ENCODE results near the gene GPR42.

The GPR42 gene

GRCh38 chr19:35329323-35329722 lies 41.5 kb upstream of the GPR42 start (continued):
- TF ChIP-seq HOXA7 (CRISPR knock-in tag; IDR thresholded peaks at IDR 0.05; ENCODE audit: borderline replicate concordance), result no peak
- TF ChIP-seq, protein P1, sequence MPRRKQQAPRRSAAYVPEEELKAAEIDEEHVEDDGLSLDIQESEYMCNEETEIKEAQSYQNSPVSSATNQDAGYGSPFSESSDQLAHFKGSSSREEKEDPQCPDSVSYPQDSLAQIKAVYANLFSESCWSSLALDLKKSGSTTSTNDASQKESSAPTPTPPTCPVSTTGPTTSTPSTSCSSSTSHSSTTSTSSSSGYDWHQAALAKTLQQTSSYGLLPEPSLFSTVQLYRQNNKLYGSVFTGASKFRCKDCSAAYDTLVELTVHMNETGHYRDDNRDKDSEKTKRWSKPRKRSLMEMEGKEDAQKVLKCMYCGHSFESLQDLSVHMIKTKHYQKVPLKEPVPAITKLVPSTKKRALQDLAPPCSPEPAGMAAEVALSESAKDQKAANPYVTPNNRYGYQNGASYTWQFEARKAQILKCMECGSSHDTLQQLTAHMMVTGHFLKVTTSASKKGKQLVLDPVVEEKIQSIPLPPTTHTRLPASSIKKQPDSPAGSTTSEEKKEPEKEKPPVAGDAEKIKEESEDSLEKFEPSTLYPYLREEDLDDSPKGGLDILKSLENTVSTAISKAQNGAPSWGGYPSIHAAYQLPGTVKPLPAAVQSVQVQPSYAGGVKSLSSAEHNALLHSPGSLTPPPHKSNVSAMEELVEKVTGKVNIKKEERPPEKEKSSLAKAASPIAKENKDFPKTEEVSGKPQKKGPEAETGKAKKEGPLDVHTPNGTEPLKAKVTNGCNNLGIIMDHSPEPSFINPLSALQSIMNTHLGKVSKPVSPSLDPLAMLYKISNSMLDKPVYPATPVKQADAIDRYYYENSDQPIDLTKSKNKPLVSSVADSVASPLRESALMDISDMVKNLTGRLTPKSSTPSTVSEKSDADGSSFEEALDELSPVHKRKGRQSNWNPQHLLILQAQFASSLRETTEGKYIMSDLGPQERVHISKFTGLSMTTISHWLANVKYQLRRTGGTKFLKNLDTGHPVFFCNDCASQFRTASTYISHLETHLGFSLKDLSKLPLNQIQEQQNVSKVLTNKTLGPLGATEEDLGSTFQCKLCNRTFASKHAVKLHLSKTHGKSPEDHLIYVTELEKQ (tag by site-specific recombination; IDR thresholded peaks at IDR 0.05; ENCODE audit: borderline replicate concordance), result no peak
- TF ChIP-seq KLF7 (tag by site-specific recombination; IDR thresholded peaks at IDR 0.05; ENCODE audit: borderline replicate concordance), result no peak
- no peak for TF ChIP-seq ZNF146 (tag by site-specific recombination; IDR thresholded peaks at IDR 0.05)
- TF ChIP-seq ZNF132 (tag by site-specific recombination; IDR thresholded peaks at IDR 0.05; ENCODE audit: borderline replicate concordance), result no peak
- TF ChIP-seq, protein P2, sequence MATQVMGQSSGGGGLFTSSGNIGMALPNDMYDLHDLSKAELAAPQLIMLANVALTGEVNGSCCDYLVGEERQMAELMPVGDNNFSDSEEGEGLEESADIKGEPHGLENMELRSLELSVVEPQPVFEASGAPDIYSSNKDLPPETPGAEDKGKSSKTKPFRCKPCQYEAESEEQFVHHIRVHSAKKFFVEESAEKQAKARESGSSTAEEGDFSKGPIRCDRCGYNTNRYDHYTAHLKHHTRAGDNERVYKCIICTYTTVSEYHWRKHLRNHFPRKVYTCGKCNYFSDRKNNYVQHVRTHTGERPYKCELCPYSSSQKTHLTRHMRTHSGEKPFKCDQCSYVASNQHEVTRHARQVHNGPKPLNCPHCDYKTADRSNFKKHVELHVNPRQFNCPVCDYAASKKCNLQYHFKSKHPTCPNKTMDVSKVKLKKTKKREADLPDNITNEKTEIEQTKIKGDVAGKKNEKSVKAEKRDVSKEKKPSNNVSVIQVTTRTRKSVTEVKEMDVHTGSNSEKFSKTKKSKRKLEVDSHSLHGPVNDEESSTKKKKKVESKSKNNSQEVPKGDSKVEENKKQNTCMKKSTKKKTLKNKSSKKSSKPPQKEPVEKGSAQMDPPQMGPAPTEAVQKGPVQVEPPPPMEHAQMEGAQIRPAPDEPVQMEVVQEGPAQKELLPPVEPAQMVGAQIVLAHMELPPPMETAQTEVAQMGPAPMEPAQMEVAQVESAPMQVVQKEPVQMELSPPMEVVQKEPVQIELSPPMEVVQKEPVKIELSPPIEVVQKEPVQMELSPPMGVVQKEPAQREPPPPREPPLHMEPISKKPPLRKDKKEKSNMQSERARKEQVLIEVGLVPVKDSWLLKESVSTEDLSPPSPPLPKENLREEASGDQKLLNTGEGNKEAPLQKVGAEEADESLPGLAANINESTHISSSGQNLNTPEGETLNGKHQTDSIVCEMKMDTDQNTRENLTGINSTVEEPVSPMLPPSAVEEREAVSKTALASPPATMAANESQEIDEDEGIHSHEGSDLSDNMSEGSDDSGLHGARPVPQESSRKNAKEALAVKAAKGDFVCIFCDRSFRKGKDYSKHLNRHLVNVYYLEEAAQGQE (tag by site-specific recombination; IDR thresholded peaks at IDR 0.05), result no peak

DNA sequence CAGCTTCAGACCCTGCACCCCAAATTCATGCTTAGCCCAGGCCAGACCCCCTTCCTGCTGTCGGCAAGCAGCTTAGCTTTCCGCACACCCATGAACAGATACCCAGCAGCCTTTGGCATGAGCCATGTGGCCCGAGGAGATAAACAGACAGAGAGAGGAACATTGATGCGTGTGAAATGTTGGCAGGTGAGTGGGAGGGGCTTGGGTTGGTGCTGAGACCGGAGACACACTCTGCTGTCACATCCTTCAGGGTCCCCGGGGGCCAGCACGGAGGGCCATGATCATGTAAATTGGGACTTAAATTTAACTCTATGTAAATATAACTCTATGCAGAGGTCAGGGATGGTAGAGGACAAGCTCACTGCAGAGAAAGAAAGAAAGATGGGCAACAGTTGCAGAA lies 40.4 kb upstream of the GPR42 start:
- no peak overlapping the region for H3K4me3 ChIP-seq (ENCODE audit: low read depth, low read length)
- no peaks in the 10 kb centered on the region for H3K36me3 ChIP-seq (ENCODE audit: control insufficient read depth in 2 of 2, insufficient read depth in 1 of 2, low read length in 2 of 2)
- ChIA-PET CTCF (interaction anchor here (0.9 to 6.8 kb wide), 3 partner anchors 23 to 286 kb away, joined by 3 to 40 read pairs (median 5); no protein-coding TSS in a partner anchor), POLR2A (no interaction called here)
- no peak overlapping the region for H3K27ac ChIP-seq (ENCODE audit: extremely low read depth, low read depth, low read length)
- H3K4me1 ChIP-seq (ENCODE audit: control insufficient read depth, insufficient read depth, low read length), result no peaks in the 10 kb centered on the region
- TF ChIP-seq MEIS1 (CRISPR knock-in tag; IDR thresholded peaks at IDR 0.05; ENCODE audit: borderline replicate concordance) (no peak), SP3 (tag by site-specific recombination; IDR thresholded peaks at IDR 0.05) (no peak), ZNF791 (tag by site-specific recombination; IDR thresholded peaks at IDR 0.05) (no peak), ZNF837 (tag by site-specific recombination; IDR thresholded peaks at IDR 0.05) (no peak), PRDM1 (tag by site-specific recombination; IDR thresholded peaks at IDR 0.05) (no peak), ZNF23 (tag by site-specific recombination; IDR thresholded peaks at IDR 0.05; ENCODE audit: borderline replicate concordance) (no peak), ZSCAN23 (tag by site-specific recombination; IDR thresholded peaks at IDR 0.05) (no peak), ZNF391 (tag by site-specific recombination; IDR thresholded peaks at IDR 0.05; ENCODE audit: borderline replicate concordance, low read depth) (no peak), ZNF157 (tag by site-specific recombination; IDR thresholded peaks at IDR 0.05) (no peak), ZNF549 (tag by site-specific recombination; IDR thresholded peaks at IDR 0.05) (no peak), ZNF529 (tag by site-specific recombination; IDR thresholded peaks at IDR 0.05; ENCODE audit: insufficient replicate concordance) (no peak), ZNF311 (tag by site-specific recombination; IDR thresholded peaks at IDR 0.05; ENCODE audit: borderline replicate concordance) (no peak), ZNF302 (tag by site-specific recombination; IDR thresholded peaks at IDR 0.05; ENCODE audit: low read depth) (no peak)
- H3K9me3 ChIP-seq (ENCODE audit: control insufficient read depth, insufficient read depth, low read depth, low read length), result no peaks in the 10 kb centered on the region
